Naive B cell (primary cell): ENCODE data around the gene ZNF385C. TPM values are rescaled to one million over a fixed set of nuclear protein-coding genes. Genes with fewer than 3 reads are reported as not detected.

Source experiments
- ATAC-seq, 2 donors: fragments of 150-1000 bp; cut with Tn5 transposase; 2 replicates each; pipeline ENCODE4 v1.10.0; 2021; ENCODE audit warnings: low read depth in 2 of 2, mild to moderate bottlenecking in 2 of 2, moderate library complexity in 2 of 2
- DNase-seq: peaks from one replicate; pipeline ENCODE4 v3.0.0; 2022
- H3K27ac Mint-ChIP-seq, 6 donors: one replicate each; pipeline ENCODE4 v1.8.0; 2020 to 2022; ENCODE audit warnings: mild to moderate bottlenecking in 6 of 6, mixed read lengths in 6 of 6, moderate library complexity in 5 of 6, inconsistent platforms in 2 of 6
- H3K27me3 Mint-ChIP-seq, 3 donors: one replicate each; pipeline ENCODE4 v1.8.0; 2021 to 2022; ENCODE audit warnings: mixed read lengths in 3 of 3, mild to moderate bottlenecking in 1 of 3
- H3K36me3 Mint-ChIP-seq, 2 donors: one replicate each; pipeline ENCODE4 v1.8.0; 2020 to 2022; ENCODE audit warnings: mixed read lengths in 2 of 2, inconsistent platforms in 1 of 2, mild to moderate bottlenecking in 1 of 2
- H3K4me1 Mint-ChIP-seq, 3 donors: one replicate each; pipeline ENCODE4 v1.8.0; 2020 to 2022; ENCODE audit warnings: mixed read lengths in 3 of 3, inconsistent platforms in 1 of 3, mild to moderate bottlenecking in 1 of 3, moderate library complexity in 1 of 3
- H3K4me3 Mint-ChIP-seq, 8 donors: one replicate each; pipeline ENCODE4 v1.8.0; 2020 to 2022; ENCODE audit warnings: mild to moderate bottlenecking in 8 of 8, mixed read lengths in 8 of 8, moderate library complexity in 8 of 8, inconsistent platforms in 2 of 8
- H3K9me3 Mint-ChIP-seq, 7 donors: one replicate each; pipeline ENCODE4 v1.8.0; 2020 to 2022; ENCODE audit warnings: mixed read lengths in 7 of 7, mild to moderate bottlenecking in 5 of 7, inconsistent platforms in 2 of 7, moderate library complexity in 1 of 7
- polyA plus RNA-seq, 6 donors: library from polyadenylated mRNA; unstranded; fragments of 300-500 nt; fragmentation: Illumina TruSeq; gene quantifications; one replicate each; pipeline ENCODE4 v1.2.3, GENCODE V29; 2021; ENCODE audit warnings: low read depth in 6 of 6

Gene ZNF385C
- polyA plus RNA-seq, 6 donors from 2014 or later, result 0.21 TPM; not detected in 5

DNA sequence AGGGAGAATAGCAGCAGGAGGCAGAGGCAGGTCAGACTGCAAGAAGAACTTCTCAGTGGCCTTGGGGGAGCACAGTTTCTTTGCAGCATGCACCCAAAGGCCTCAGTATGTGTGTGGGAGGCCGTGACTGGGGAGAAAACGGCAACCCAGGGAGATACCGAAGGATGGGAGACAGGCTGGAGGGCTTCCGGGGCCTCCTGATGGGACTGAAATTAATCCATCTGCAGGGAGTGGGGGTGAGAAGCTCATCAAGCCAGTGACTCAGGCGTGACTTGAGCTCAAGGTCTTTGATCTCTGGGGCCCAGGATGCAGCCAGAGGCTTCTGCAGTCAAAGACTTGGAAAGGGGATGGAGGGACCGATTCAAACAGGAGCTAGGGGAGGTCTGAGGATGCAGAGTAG lies 42.8 kb downstream of the ZNF385C start:
- H3K4me1 Mint-ChIP-seq, result peaks cover 6 to 7% (median 6%) of the 10 kb centered on the region in 3 donors
- DNase-seq, result no peak
- peaks cover 0 to 8% (median 0%) of the 10 kb centered on the region in 7 donors for H3K9me3 Mint-ChIP-seq
- H3K36me3 Mint-ChIP-seq, result no peaks in the 10 kb centered on the region
- H3K27ac Mint-ChIP-seq, result no peak overlapping the region
- no peak for ATAC-seq
- no peak overlapping the region for H3K4me3 Mint-ChIP-seq
- H3K27me3 Mint-ChIP-seq, result peaks cover 18 to 48% (median 37%) of the 10 kb centered on the region in 3 donors

DNA sequence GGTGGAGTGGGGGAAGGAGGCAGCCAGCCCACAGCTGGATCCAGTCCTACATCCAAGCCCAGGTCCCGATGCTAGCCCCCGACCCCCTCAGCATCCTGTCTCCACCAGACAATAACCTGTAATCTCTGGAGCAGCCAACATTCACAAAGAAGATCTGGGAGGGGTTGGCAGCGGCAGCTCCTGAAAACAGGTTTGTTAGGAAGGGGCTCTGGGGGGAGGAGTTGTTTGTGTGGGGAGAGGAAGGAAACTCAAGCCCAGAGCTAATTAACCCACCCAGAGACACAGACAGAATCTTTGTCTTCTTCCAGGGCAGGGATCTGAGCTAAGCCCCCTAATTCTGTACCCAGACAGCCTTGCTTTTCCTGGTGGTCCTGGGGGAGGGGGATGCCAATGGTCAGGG lies 43.2 kb downstream of the ZNF385C start:
- H3K27me3 Mint-ChIP-seq, result peaks cover 15 to 48% (median 37%) of the 10 kb centered on the region in 3 donors
- H3K4me3 Mint-ChIP-seq, result peak overlapping the region in 1 of 8 donors; percentile 10
- peaks cover 6 to 7% (median 6%) of the 10 kb centered on the region in 3 donors for H3K4me1 Mint-ChIP-seq
- no peaks in the 10 kb centered on the region for H3K36me3 Mint-ChIP-seq
- no peak for ATAC-seq
- DNase-seq, result no peak
- H3K27ac Mint-ChIP-seq, result peak overlapping the region in 1 of 6 donors; percentile 4
- peaks cover 0 to 8% (median 0%) of the 10 kb centered on the region in 7 donors for H3K9me3 Mint-ChIP-seq

DNA sequence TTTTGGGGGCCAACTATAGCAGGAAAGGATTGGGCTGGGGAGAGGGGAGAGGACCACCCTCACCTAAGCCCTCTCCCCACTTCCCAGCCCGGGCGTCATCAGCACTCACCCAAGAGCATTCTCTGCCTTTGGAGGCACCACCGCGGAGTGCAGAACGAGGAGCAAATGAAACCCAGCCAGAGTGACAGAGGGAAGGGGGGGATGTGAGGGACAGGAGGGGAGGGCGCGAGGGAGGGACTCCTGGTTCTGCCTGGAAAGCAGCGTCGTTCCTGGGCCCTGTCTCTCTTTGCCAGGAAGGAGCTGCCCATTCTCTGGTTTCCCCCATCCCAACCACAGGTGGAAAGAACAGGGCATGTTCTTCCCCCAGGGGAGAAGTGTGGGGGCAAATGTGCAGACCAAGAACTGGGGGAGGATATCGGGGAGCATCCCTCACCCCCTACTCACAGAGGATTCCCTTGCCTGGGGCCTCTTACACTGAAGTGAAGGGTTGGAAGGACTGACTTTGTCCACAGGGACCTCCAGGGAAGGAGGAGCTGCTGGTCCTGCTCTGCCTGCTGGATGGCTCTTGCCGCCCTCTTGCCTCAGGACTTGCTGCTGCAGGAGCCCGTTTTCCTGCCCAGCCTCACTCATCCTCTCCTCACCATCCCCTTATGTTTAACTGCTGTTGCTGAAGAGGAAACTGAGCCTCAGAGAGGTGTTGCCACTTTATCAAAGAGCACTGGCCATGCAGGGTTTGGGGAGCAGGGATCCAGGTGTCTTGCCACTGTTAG lies 44.4 kb downstream of the ZNF385C start:
- Mint-ChIP-seq H3K4me3 (no peak overlapping the region), H3K4me1 (peaks cover 7 to 10% (median 10%) of the 10 kb centered on the region in 3 donors), H3K27me3 (peaks cover 13 to 53% (median 43%) of the 10 kb centered on the region in 3 donors), H3K27ac (no peak overlapping the region), H3K36me3 (no peaks in the 10 kb centered on the region), H3K9me3 (peaks cover 0 to 8% (median 0%) of the 10 kb centered on the region in 7 donors)
- ATAC-seq, result no peak
- DNase-seq, result no peak

DNA sequence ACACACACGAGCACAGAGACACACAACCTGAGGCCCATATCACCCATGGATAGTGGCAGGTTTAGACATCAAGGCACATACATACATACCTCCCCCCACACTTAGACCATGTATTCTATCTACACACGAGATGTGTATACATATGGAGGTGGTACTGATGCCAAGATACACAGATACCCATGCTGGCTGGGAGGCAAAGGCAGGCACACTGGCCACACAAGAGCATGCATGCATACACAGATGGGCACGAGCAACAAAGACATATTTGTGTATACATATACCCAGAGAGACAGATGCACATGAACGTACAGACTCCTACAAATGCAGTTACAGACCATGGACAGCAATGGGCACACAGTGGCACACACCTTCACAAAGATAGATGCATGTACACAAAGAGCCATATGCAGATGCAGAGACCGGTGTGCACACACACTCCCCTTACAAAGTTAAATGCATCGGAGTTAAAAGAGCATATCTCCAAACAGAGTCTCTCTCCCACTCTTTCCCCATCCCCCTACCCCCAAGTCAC lies 45.9 kb downstream of the ZNF385C start:
- H3K9me3 Mint-ChIP-seq, result peaks cover 0 to 8% (median 0%) of the 10 kb centered on the region in 7 donors

DNA sequence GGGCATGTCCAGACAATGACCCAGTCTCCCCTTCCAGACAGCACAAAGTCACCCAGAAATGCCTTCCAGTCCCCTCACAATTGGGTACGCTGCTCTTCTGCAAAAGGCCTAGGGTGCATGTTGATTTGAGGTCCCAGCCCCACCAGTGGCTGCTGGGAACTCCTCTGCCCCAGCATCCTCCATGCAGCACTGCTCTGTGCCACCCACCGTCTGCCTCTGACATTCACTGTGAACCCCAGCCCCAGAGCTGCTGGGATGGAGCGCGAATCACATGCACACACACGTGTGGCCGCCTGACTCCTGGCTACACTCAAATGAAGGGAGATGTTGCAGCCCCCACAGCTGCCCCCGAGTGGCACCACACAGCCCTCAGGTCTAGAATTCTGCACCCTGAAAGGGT lies 46.6 kb downstream of the ZNF385C start:
- Mint-ChIP-seq H3K4me3 (peak overlapping the region; percentile 27 to 92 (median 60)), H3K9me3 (peaks cover 0 to 5% (median 0%) of the 10 kb centered on the region in 7 donors), H3K27me3 (peaks cover 13 to 60% (median 52%) of the 10 kb centered on the region in 3 donors), H3K36me3 (no peaks in the 10 kb centered on the region), H3K4me1 (peaks cover 7 to 10% (median 10%) of the 10 kb centered on the region in 3 donors), H3K27ac (no peak overlapping the region)
- DNase-seq, result no peak
- no peak for ATAC-seq

More for the DNA sequence above, 45.9 kb downstream of the ZNF385C start:
- Mint-ChIP-seq H3K4me3 (peak overlapping the region in 2 of 8 donors; percentile 22 to 58), H3K4me1 (peaks cover 7 to 10% (median 10%) of the 10 kb centered on the region in 3 donors), H3K36me3 (no peaks in the 10 kb centered on the region), H3K27ac (no peak overlapping the region), H3K27me3 (peaks cover 13 to 60% (median 52%) of the 10 kb centered on the region in 3 donors)
- no peak for ATAC-seq
- no peak for DNase-seq

DNA sequence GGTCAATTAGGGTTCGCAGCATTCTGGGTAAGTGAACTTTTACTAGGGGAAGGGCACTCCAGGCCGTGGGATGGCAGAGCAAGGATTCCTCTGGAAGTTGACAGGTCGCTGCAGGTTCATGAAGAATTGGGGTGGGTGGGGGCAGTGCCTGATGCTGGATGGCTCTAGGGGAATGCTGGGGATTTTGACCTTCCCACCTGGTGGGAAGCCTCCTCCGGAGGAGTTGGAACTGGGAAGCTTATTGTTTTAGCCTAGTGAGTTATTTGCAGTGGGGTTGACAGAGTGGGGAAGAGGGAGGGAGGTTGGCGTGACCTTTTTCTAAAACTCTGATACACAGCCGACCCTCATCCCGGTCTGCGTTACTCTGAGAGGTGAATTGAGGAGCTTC lies 47.3 kb downstream of the ZNF385C start:
- Mint-ChIP-seq H3K9me3 (no peaks in the 10 kb centered on the region), H3K4me1 (peaks cover 7 to 10% (median 10%) of the 10 kb centered on the region in 3 donors), H3K36me3 (no peaks in the 10 kb centered on the region), H3K27ac (peak overlapping the region in 2 of 6 donors; percentile 62 to 81), H3K27me3 (peaks cover 13 to 60% (median 52%) of the 10 kb centered on the region in 3 donors), H3K4me3 (peak overlapping the region; percentile 58 to 93 (median 88))
- DNase-seq, result no peak
- ATAC-seq, result no peak

DNA sequence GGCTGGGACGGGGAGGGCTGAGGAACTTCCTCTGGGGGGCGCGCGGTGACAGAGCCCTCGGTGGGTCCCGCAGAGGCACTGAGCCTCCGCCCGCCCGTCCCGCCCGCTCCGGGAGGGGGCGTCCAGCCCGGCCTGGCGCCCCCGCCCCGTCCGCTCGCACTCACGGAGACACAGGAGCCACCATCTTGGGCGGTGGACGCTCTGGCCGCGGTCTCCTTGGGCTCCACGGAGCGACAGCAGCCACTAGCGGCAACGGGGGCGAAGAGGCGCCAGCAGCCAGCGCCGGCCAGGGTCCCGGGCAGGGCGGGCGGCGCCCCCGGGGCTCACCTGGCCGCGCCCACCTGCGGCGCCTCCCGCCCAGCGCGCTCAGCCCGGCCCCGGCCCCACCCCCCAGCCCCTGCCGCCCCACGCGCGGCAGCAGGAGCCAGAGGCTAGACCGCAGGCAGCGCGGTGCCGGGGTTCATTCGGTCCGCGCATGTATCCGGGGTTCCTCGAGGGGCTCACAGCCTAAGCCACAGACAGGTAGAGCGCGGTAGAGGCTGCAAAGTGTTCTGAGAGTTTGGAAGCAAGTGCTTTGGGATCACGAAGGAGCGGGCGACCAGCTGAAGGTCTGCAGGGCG lies 47.8 kb downstream of the ZNF385C start, which contains the start of gene C17orf113:
C17orf113 (minus strand) TSS at position 209 of the 620 bp plus-strand sequence. CDS start 7,225 bp downstream, outside the sequence.
- Mint-ChIP-seq H3K27ac (peak within 1 kb of the TSS in 2 of 6 donors; percentile 62 to 81), H3K27me3 (peaks cover 13 to 59% (median 51%) of the 10 kb centered on the region in 3 donors), H3K4me1 (peaks cover 7 to 10% (median 10%) of the 10 kb centered on the region in 3 donors)

DNA sequence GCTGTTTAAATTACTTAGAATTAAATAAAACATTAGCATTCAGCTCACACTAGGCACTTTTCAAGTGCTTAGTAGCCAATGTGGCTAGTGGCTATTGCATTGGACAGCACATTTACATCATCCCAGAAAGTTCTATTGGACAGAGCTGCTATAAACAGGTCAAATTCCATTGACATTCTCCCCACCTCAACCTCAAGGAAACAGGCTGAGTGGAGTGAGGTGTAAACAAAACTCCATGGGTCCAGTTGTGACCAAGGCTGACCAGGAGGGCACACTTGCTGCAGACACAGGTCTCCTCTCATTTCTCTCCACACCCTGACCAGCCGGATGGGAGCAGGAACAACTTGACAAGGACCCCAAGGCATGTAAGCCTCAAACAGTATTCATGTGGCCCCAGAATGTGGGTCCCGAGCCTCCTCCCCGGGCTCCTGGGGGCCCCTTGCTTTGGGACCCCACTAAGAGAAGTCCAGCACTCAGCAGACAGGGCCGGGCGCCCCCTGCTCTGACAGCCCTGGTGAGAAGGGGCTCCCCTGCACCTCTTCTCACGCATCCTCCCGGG lies 48.4 kb downstream of the ZNF385C start:
- Mint-ChIP-seq H3K9me3 (no peaks in the 10 kb centered on the region), H3K4me1 (peaks cover 7 to 10% (median 10%) of the 10 kb centered on the region in 3 donors), H3K27me3 (peaks cover 13 to 53% (median 45%) of the 10 kb centered on the region in 3 donors), H3K27ac (no peak overlapping the region), H3K4me3 (peak overlapping the region; percentile 70 to 91 (median 82)), H3K36me3 (no peaks in the 10 kb centered on the region)
- no peak for DNase-seq
- no peak for ATAC-seq

More for the DNA sequence above, 47.8 kb downstream of the ZNF385C start, which contains the start of gene C17orf113:
- Mint-ChIP-seq H3K36me3 (no peaks in the 10 kb centered on the region), H3K4me3 (peak within 1 kb of the TSS; percentile 70 to 93 (median 88)), H3K9me3 (no peaks in the 10 kb centered on the region)
- DNase-seq, result peak; percentile 50
- ATAC-seq, result peak; percentile 81 to 83

DNA sequence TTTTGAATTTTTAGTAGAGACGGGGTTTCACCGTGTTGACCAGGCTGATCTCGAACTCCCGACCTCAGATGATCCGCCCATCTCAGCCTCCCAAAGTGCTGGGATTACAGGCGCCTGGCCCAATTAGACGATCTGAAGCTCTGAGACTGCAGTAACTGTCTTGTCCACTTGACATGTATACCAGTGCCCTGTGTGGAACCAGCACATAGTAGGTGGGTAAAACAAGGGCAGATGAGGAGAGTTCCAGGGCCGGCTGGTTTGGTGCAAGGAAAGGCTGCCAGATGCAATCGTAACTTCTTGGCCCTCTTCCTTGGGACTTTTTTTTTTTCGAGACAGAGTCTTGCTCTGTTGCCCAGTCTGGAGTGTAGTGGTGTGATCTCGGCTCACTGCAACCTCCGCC lies 50.9 kb downstream of the ZNF385C start:
- H3K36me3 Mint-ChIP-seq, result no peaks in the 10 kb centered on the region
- no peak for ATAC-seq
- DNase-seq, result no peak
- H3K9me3 Mint-ChIP-seq, result no peaks in the 10 kb centered on the region
- peak overlapping the region in 1 of 8 donors; percentile 16 for H3K4me3 Mint-ChIP-seq
- H3K4me1 Mint-ChIP-seq, result peaks cover 7 to 10% (median 10%) of the 10 kb centered on the region in 3 donors
- H3K27me3 Mint-ChIP-seq, result peaks cover 8 to 28% (median 23%) of the 10 kb centered on the region in 3 donors
- no peak overlapping the region for H3K27ac Mint-ChIP-seq

DNA sequence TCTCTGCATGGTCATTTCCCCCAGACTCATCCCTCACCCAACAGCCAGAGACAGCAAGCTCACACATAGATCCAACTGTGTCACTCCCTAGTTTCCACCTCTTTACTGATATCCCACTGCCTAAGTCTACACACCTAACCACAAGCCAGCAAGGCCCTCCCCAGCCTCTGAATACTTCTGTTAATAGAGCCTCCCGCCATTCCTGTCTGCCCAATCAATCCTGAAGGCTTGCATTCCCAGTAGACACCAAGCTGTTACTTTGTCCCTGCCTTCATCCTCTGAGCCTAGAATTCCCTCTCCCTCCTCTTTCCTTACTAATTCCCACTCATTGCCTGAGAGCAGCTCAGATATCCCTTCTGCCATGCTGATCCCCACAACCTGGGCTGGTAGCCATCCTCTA lies 52.6 kb downstream of the ZNF385C start:
- H3K4me3 Mint-ChIP-seq, result no peak overlapping the region
- H3K4me1 Mint-ChIP-seq, result peaks cover 2 to 5% (median 5%) of the 10 kb centered on the region in 3 donors
- DNase-seq (no peak), ATAC-seq (no peak)
- H3K27ac Mint-ChIP-seq, result peak overlapping the region in 1 of 6 donors; percentile 3
- no peaks in the 10 kb centered on the region for H3K9me3 Mint-ChIP-seq
- no peaks in the 10 kb centered on the region for H3K36me3 Mint-ChIP-seq
- H3K27me3 Mint-ChIP-seq, result peaks cover 0 to 15% (median 12%) of the 10 kb centered on the region in 3 donors

DNA sequence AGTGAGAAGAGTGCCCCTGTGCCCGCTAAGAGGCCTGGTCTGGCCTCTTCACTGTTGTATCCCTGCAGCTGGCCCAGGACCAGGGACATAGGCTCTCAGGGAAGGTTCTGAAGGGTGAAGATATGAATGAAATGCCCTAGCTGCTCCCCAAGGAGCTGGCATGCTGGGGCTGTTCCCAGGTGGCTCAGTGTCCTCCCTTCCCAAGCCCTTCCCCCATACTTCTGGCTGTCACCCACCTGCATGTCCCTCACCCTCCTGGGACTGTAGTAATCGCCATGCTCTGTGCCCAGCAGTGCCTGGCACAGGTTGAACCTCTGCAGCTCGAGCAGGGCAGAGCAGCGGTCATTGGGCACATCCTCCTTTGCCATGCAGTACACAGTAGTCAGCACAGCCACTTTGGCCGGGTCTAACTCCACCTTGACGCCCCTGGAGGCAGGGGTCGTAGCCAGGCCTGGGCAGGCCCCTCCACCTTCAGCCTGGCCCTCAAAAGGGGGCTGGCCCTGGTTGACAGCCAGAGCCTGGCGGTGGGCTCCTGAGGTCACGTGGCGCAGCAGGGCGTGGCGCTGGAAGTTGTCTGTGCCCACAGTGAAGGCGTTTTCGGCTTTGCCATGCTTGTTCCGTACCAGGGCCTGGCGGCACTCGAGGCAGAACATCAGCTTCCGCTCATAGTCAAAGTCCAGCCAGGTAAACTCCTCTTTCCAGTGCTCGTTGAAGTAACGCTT lies 55.5 kb downstream of the ZNF385C start:
- no peak for ATAC-seq
- no peaks in the 10 kb centered on the region for H3K36me3 Mint-ChIP-seq
- no peaks in the 10 kb centered on the region for H3K4me1 Mint-ChIP-seq

DNA sequence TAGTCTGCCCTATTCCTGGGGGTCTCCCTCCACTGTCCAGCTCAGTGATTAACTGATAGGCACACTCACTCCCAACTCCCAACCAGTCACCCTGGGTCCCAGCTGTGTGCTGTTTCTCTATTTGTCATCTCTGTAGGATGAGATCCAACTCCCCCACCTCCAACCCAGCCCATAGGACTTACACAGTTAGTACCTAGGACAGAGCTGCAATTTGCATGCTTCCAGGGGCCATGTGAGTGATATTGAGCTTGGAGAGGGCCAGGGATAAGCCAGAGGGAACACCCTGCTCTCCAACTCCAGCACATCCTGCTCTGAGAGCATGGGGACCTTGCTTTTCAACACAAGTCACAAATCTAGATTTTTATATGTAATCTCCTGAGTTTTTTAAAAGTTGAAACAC lies 56.7 kb downstream of the ZNF385C start:
- no peak overlapping the region for H3K4me3 Mint-ChIP-seq
- no peaks in the 10 kb centered on the region for H3K4me1 Mint-ChIP-seq
- peaks cover 0 to 14% (median 10%) of the 10 kb centered on the region in 3 donors for H3K27me3 Mint-ChIP-seq
- no peak for ATAC-seq
- H3K27ac Mint-ChIP-seq, result peak overlapping the region in 2 of 6 donors; percentile 39 to 46
- H3K9me3 Mint-ChIP-seq, result no peaks in the 10 kb centered on the region
- DNase-seq, result no peak
- H3K36me3 Mint-ChIP-seq, result no peaks in the 10 kb centered on the region

More for the DNA sequence above, 55.5 kb downstream of the ZNF385C start:
- DNase-seq, result no peak
- H3K4me3 Mint-ChIP-seq, result no peak overlapping the region
- H3K27me3 Mint-ChIP-seq, result peaks cover 0 to 7% (median 6%) of the 10 kb centered on the region in 3 donors
- no peaks in the 10 kb centered on the region for H3K9me3 Mint-ChIP-seq
- H3K27ac Mint-ChIP-seq, result no peak overlapping the region
